BJ (cell line): ENCODE data around the gene PBX1. TPM values are rescaled to one million over a fixed set of nuclear protein-coding genes. Genes with fewer than 3 reads are reported as not detected.

Source experiments
- CTCF ChIA-PET: fragments of 350-600 bp; formaldehyde crosslinking; extraction: SDS; loops from one replicate; lab custom pipeline; 2021; ENCODE audit warnings: antibody characterized with exemption, inconsistent platforms; lab: Yijun Ruan, JAX
- POLR2A ChIA-PET: fragments of 300-600 bp; sonication (Branson Sonifier 250); formaldehyde crosslinking; extraction: SDS; loops from one replicate; lab custom pipeline; 2021; ENCODE audit warnings: antibody characterized with exemption; lab: Charles Lee
- DNase-seq: peaks from one replicate; pipeline ENCODE4 v3.0.0-alpha.2; 2011; ENCODE audit warnings: low read depth
- H3K27me3 ChIP-seq: 2 replicates; pipeline ENCODE4 v1.6.0; 2011; ENCODE audit warnings: low read length; ENCODE audit not compliant: control insufficient read depth, insufficient read depth
- H3K36me3 ChIP-seq: 2 replicates; pipeline ENCODE4 v1.5.1; 2011; ENCODE audit warnings: low read length; ENCODE audit not compliant: control insufficient read depth, insufficient read depth
- H3K4me3 ChIP-seq: 2 replicates; pipeline ENCODE4 v1.5.1; 2011; ENCODE audit warnings: low read depth, mild to moderate bottlenecking, control low read depth, low read length
- polyA plus RNA-seq: library from polyadenylated mRNA; depleted of rRNA; stranded (reverse); fragments of >200 nt; gene quantifications from 2 replicates; pipeline ENCODE4 v1.2.3, GENCODE V29; 2011
- TF ChIP-seq, protein P1 (sequence below): IDR thresholded peaks from 2 replicates; pipeline ENCODE4 v1.5.1; 2011; ENCODE audit warnings: low read depth, mild to moderate bottlenecking, control low read depth, inconsistent platforms, low read length, moderate library complexity; ENCODE audit not compliant: insufficient read depth

The PBX1 gene
- polyA plus RNA-seq, 1 experiment, result 46.1 TPM

DNA sequence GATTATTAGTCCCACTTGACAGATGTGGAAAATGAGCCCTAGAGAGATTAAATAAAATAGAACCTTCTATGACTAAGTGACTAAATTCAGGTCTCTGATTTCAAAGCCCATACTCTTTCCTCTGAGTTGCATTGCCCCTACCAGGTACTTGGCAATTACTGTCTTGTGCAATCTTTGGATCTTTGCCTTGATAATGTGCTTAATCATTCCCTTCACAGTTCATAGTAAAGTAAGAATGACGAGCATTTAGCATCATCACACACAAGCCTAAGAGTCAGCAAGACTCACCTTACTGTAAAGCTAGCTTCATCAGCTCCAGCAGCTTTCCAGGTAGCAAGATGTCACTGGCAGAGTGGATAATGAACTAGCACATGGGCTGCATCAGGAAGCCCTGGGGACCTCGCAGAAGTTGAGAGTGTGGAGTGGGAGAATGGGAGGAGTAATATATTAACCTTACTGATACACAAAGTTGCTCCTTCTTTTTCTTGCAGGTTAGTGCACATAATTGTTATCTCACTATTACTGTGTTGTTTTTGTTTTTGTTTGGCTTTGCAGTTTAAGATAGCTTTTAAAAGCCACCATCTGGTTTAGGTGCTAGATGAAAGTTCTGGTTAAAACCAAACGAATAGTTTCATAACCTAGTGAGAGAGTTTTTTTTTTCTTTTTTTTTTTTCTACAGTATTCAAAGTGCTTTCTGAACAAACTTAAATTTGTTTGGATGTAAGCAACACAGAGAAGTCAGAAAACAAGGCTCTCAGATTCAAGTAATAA lies 71.8 kb downstream of the PBX1 start:
- POLR2A ChIA-PET, result interaction anchor here (0.7 kb wide), 1 partner anchor 156 kb away, joined by 4 read pairs; no protein-coding TSS in a partner anchor
- CTCF ChIA-PET, result interaction anchor here (0.6 to 1.6 kb wide), 4 partner anchors 8 to 159 kb away, joined by 4 to 7 read pairs (median 4); no protein-coding TSS in a partner anchor
- H3K4me3 ChIP-seq, result no peak overlapping the region
- TF ChIP-seq, protein P1, sequence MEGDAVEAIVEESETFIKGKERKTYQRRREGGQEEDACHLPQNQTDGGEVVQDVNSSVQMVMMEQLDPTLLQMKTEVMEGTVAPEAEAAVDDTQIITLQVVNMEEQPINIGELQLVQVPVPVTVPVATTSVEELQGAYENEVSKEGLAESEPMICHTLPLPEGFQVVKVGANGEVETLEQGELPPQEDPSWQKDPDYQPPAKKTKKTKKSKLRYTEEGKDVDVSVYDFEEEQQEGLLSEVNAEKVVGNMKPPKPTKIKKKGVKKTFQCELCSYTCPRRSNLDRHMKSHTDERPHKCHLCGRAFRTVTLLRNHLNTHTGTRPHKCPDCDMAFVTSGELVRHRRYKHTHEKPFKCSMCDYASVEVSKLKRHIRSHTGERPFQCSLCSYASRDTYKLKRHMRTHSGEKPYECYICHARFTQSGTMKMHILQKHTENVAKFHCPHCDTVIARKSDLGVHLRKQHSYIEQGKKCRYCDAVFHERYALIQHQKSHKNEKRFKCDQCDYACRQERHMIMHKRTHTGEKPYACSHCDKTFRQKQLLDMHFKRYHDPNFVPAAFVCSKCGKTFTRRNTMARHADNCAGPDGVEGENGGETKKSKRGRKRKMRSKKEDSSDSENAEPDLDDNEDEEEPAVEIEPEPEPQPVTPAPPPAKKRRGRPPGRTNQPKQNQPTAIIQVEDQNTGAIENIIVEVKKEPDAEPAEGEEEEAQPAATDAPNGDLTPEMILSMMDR, result no peak
- no peaks in the 10 kb centered on the region for H3K27me3 ChIP-seq
- H3K36me3 ChIP-seq, result peaks cover 1% of the 10 kb centered on the region; the same call in 1 of the 2 replicates
- no peak for DNase-seq

DNA sequence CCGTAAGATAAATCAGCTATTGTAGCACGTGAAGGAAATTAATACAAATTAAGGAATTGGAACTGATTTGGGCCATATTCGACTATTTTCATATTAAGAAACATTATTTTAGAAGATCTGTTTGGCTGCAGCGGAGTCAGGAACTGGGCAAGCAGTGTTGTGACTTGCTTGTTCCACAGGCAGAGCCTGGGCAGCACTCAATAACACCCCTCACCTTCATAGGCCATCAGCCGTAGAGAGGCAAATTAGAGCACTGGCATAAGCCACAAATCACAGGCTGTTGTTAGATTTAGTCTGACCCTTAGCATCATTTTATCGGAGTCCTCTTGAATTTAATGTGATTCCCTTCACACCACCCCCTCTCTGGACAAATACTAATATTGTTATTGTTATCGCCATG lies 72.8 kb downstream of the PBX1 start:
- POLR2A ChIA-PET, result no interaction called here
- Histone ChIP-seq H3K36me3 (peaks cover 1% of the 10 kb centered on the region; the same call in 1 of the 2 replicates), H3K27me3 (no peaks in the 10 kb centered on the region), H3K4me3 (no peak overlapping the region)
- TF ChIP-seq, protein P1, result no peak
- DNase-seq, result no peak
- CTCF ChIA-PET, result interaction anchor here (1.4 to 1.6 kb wide), 2 partner anchors 9 to 13 kb away, joined by 4 to 7 read pairs; no protein-coding TSS in a partner anchor

DNA sequence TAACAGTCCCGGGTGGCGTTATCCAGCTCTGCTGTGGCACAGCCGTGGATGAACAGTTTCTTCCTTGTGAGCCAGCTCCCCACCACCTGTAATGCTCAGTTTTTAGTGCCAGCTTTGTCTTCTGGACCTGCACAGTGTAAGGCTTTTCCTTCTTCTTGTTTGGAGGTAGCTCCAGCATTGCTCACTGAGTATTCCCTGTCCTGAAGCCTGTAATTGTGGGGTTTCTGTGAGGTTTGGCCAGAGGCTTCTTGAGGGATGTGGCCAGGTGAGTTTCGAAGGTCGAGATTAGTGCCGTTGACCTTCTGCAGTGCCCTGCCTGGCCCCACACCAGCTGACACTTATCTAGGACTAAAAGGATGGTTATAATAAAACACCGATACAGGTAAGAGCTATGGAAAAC lies 75.0 kb downstream of the PBX1 start:
- no peaks in the 10 kb centered on the region for H3K27me3 ChIP-seq
- TF ChIP-seq, protein P1, result no peak
- POLR2A ChIA-PET, result no interaction called here
- H3K36me3 ChIP-seq, result 0 out of 2 replicates have a peak, but pooled peaks cover 2% of the 10 kb centered on the region
- no peak for DNase-seq
- H3K4me3 ChIP-seq, result no peak overlapping the region
- CTCF ChIA-PET, result interaction anchor here (1.3 to 3.7 kb wide), 2 partner anchors 9 to 15 kb away, joined by 3 to 14 read pairs; no protein-coding TSS in a partner anchor

DNA sequence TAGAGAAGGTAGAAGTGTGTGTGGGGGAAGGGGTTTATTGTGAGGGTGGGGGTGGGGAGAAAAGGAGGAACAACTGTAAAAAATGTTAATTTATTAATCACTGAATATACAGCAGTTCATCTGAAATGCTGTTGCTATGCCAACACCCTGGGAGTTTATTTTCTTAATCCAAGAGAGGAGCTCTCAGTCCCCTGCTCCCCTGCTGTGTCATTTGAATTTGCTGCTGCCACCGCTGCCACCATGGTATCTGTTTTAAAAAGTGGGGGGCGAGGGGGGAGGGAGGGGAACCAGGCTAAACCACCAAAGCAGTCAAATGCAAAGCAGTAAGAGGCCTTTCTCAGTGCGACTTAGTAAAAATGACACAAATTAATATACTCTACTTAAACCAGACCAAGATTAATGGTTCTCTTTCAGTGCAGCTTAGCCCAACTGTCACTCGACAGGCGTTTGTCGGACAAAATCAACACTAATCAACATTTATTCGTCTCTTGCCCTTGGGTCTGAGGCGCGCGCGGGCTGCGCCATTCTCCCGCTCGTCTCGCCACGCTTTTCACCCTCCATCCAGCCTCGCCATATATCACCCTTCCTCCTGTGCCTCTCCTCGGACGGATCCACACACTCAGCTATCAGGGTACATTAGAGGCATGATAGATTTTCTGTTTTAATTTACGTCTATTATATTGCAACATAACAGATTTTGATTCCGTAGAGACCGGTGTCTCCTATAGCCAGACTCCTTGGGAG lies 76.2 kb downstream of the PBX1 start:
- H3K27me3 ChIP-seq, result no peaks in the 10 kb centered on the region
- DNase-seq, result no peak
- TF ChIP-seq, protein P1, result no peak
- CTCF ChIA-PET, result interaction anchor here (0.9 to 3.7 kb wide), 3 partner anchors 11 to 148 kb away, joined by 3 to 14 read pairs (median 4); no protein-coding TSS in a partner anchor
- POLR2A ChIA-PET, result no interaction called here
- H3K36me3 ChIP-seq, result 0 out of 2 replicates have a peak, but pooled peaks cover 2% of the 10 kb centered on the region
- no peak overlapping the region for H3K4me3 ChIP-seq
